Bronchial epithelial cell (primary cell): ENCODE results near the gene MCM3AP. TPM values are rescaled to one million over a fixed set of nuclear protein-coding genes. Genes with fewer than 3 reads are reported as not detected.

Source experiments
- DNase-seq: peaks from one replicate; pipeline ENCODE4 v3.0.0-alpha.2; 2010; ENCODE audit warnings: low read depth
- FAIRE-seq: peaks from 2 replicates; lab custom pipeline; 2011; peaks lifted over from hg19 to GRCh38; lab: Jason Lieb, UNC
- H3K27me3 ChIP-seq: 2 replicates; pipeline ENCODE4 v1.5.1; 2011; ENCODE audit warnings: low read length; ENCODE audit not compliant: control insufficient read depth, insufficient read depth
- H3K36me3 ChIP-seq: 2 replicates; pipeline ENCODE4 v1.5.1; 2011; ENCODE audit warnings: low read length; ENCODE audit not compliant: control insufficient read depth, insufficient read depth
- H3K4me3 ChIP-seq: 2 replicates; pipeline ENCODE4 v1.5.1; 2011; ENCODE audit warnings: mild to moderate bottlenecking, low read depth, low read length, control low read depth
- CTCF ChIP-seq: IDR thresholded peaks from 2 replicates; pipeline ENCODE4 v1.5.1; 2011; ENCODE audit warnings: mild to moderate bottlenecking, moderate library complexity, low read length, control low read depth, inconsistent platforms; ENCODE audit not compliant: insufficient read depth, severe bottlenecking
- total RNA-seq: library from RNA; depleted of rRNA; stranded (reverse); fragments of >200 nt; gene quantifications from 2 replicates; pipeline ENCODE4 v1.2.1, GENCODE V29; 2014

The MCM3AP gene
- total RNA-seq, 1 donor from 2014 or later, result 70.8 TPM

GRCh38 chr21:46187261-46187660 is 98.2 kb downstream of the MCM3AP start:
- no peaks in the 10 kb centered on the region for H3K27me3 ChIP-seq
- H3K4me3 ChIP-seq, result no peak overlapping the region
- H3K36me3 ChIP-seq, result peaks cover 7% of the 10 kb centered on the region
- FAIRE-seq (no peak), DNase-seq (no peak)
- TF ChIP-seq CTCF, result no peak

GRCh38 chr21:46185716-46186115 is 99.7 kb downstream of the MCM3AP start:
- no peak for TF ChIP-seq CTCF
- H3K36me3 ChIP-seq, result peaks cover 4% of the 10 kb centered on the region
- FAIRE-seq (no peak), DNase-seq (no peak)
- no peaks in the 10 kb centered on the region for H3K27me3 ChIP-seq
- H3K4me3 ChIP-seq, result no peak overlapping the region

Other genes starting within 250 kb of the MCM3AP start
- gene COL6A2, start 187.5 kb downstream of the MCM3AP start, total RNA-seq, result 1.0 and 12.6 TPM in 2 replicates
- not detected in 2 replicates for gene FTCD, start 130.0 kb downstream of the MCM3AP start, total RNA-seq
- gene SPATC1L, start 101.2 kb downstream of the MCM3AP start, total RNA-seq, result 0.64 and 1.1 TPM in 2 replicates
- gene LSS, start 56.8 kb downstream of the MCM3AP start, total RNA-seq, result 29.6 and 43.7 TPM in 2 replicates
- 15.4 and 17.4 TPM in 2 replicates for gene YBEY, start 731 bp upstream of the MCM3AP start, total RNA-seq
- gene C21orf58, start 38.3 kb upstream of the MCM3AP start, total RNA-seq, result 0.53 and 0.77 TPM in 2 replicates
- 11.1 and 11.3 TPM in 2 replicates for gene PCNT, start 38.5 kb upstream of the MCM3AP start, total RNA-seq
- 28.2 and 35.5 TPM in 2 replicates for gene DIP2A, start 173.3 kb upstream of the MCM3AP start, total RNA-seq